Adipocyte (in vitro differentiated cells): ENCODE data around the gene MGAM2.
"Not testable (repeated sequence)": the region's sequence is repeated elsewhere in the genome, so short reads cannot be mapped to it uniquely, and the experiment has no call there.

Experiments used
- DNase-seq: peaks from one replicate; pipeline ENCODE4 v3.0.0-alpha.2; 2015; ENCODE audit warnings: low read depth
- H3K27me3 ChIP-seq: replicated peaks from 2 replicates; pipeline ENCODE4 v1.7.0; 2013; ENCODE audit warnings: mild to moderate bottlenecking, low read length, moderate library complexity; ENCODE audit not compliant: control insufficient read depth, insufficient read depth
- H3K36me3 ChIP-seq: 2 replicates; pipeline ENCODE4 v1.7.0; 2013; ENCODE audit warnings: low read length, mild to moderate bottlenecking, moderate library complexity; ENCODE audit not compliant: control insufficient read depth, insufficient read depth, severe bottlenecking
- H3K4me1 ChIP-seq: 2 replicates; pipeline ENCODE4 v1.7.0; 2013; ENCODE audit warnings: mild to moderate bottlenecking, low read length, moderate library complexity; ENCODE audit not compliant: control insufficient read depth, insufficient read depth
- H3K4me3 ChIP-seq: 2 replicates; pipeline ENCODE4 v1.7.0; 2013; ENCODE audit warnings: mild to moderate bottlenecking, low read length, moderate library complexity
- H3K9ac ChIP-seq: 2 replicates; pipeline ENCODE4 v1.7.0; 2013; ENCODE audit warnings: mild to moderate bottlenecking, low read length, moderate library complexity
- H3K9me3 ChIP-seq: 2 replicates; pipeline ENCODE4 v1.7.0; 2013; ENCODE audit warnings: mild to moderate bottlenecking, low read length, moderate library complexity; ENCODE audit not compliant: control insufficient read depth

The MGAM2 gene

DNA sequence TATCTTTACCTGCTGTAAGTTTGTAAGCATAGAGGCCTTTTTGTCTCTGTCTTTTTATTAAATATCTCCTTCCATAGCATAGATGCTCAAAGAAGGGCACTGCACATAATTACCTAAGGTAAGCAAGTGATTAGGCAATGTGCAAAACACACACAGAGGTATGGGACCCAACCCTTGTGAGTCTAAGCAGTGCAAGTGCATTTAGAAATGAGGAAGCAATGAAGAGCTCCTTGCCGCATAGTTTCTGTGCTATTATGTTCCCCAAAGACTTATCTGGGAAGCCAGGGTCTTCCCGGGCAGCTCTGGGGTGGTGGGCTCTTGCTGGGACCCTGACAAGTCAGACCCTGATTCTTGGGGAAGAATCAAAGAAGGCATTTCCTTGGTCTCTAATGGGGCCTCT, 13.5 kb upstream of the MGAM2 start:
- no peak for DNase-seq
- Histone ChIP-seq H3K36me3 (no peaks in the 10 kb centered on the region), H3K4me3 (no peak overlapping the region), H3K4me1 (no peaks in the 10 kb centered on the region), H3K9ac (no peak overlapping the region), H3K27me3 (no peaks in the 10 kb centered on the region), H3K9me3 (no peaks in the 10 kb centered on the region)

DNA sequence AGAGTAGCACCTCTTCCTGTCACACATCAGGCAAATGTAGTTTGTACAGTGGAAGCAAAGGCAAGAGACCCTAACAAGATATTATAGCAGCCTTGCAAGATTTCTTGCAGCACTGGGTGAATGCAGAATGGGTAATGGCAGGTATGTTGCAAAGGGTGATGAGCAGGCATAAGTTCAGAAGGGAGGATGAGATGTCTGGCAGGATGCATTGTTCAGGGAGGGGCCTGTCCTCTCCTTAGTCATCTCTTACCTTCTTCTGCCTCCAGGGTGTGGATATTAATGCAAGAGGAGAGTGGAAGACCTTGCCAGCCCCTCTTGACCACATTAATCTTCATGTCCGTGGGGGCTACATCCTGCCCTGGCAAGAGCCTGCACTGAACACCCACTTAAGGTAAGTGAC, 12.2 kb upstream of the MGAM2 start:
- H3K9me3 ChIP-seq, DNase-seq, H3K4me3 ChIP-seq, H3K36me3 ChIP-seq, H3K4me1 ChIP-seq, H3K9ac ChIP-seq, H3K27me3 ChIP-seq: not testable (repeated sequence)

- DNase-seq = no peak
- Histone ChIP-seq H3K9me3 (no peaks in the 10 kb centered on the region), H3K4me1 (peaks cover 3% of the 10 kb centered on the region), H3K9ac (no peak overlapping the region), H3K27me3 (no peaks in the 10 kb centered on the region), H3K36me3 (no peaks in the 10 kb centered on the region), H3K4me3 (no peak overlapping the region)
Measured at GRCh38 chr7:142100634-142101033, 10.9 kb upstream of the MGAM2 start.

- not testable (repeated sequence) for H3K9me3 ChIP-seq, DNase-seq, H3K4me3 ChIP-seq, H3K36me3 ChIP-seq, H3K4me1 ChIP-seq, H3K9ac ChIP-seq, H3K27me3 ChIP-seq
Measured at GRCh38 chr7:142101794-142102193, 9.7 kb upstream of the MGAM2 start.

DNA sequence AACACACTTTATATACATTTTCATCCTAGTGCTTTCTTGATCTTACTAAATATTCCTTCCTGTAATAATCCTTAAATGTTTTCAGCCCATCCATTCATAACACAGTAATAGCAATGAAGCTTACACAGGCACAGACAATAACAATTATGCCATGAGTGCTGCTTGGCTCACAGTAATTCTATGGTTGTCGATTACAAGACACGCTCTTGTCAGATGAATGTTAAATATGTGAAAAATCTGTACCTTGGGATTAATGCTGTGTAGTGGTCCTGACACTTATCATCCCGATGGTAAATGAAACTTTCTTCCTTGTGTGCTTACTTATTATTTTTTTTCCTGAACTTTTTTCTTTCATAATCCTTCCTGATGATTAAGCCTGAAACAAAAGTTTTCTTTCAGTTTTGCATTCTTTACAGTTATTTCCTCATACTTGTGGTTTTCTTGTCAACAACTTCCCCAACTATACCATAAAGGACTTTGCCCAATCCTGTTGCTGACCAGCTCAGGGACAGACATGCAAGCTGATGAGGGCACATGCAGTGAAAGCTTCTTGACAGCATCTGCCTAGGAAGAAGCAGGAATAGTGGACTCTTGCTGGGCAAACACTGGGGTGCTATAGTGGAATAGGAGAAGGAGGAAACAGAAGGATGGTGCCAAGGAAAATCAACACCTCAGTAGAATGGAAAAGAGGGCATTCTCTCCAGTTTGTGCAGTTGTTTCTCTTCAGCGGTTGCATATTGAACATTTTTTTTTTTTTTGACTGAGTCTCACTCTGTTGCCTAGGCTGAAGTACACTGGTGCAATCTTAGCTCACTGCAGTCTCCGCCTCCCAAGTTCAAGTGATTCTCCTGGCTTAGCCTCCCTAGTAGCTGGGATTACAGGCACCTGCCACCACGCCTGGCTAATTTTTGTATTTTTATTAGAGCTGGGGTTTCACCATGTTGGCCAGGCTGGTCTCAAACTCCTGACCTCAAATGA, 6.7 kb upstream of the MGAM2 start:
- H3K9me3 ChIP-seq = no peaks in the 10 kb centered on the region
- peaks cover 3% of the 10 kb centered on the region for H3K4me1 ChIP-seq
- no peak overlapping the region for H3K9ac ChIP-seq
- no peaks in the 10 kb centered on the region for H3K27me3 ChIP-seq
- peak; percentile 48 for DNase-seq
- H3K4me3 ChIP-seq = no peak overlapping the region
- no peaks in the 10 kb centered on the region for H3K36me3 ChIP-seq

- Histone ChIP-seq H3K4me1 (peaks cover 3% of the 10 kb centered on the region), H3K9ac (no peak overlapping the region), H3K36me3 (no peaks in the 10 kb centered on the region), H3K4me3 (no peak overlapping the region), H3K9me3 (no peaks in the 10 kb centered on the region), H3K27me3 (peaks cover 3% of the 10 kb centered on the region)
- no peak for DNase-seq
Measured at GRCh38 chr7:142108728-142109505, 2.6 kb upstream of the MGAM2 start.

- Histone ChIP-seq H3K27me3 (peaks cover 3% of the 10 kb centered on the region), H3K4me1 (no peaks in the 10 kb centered on the region), H3K36me3 (no peaks in the 10 kb centered on the region), H3K9ac (no peak overlapping the region), H3K4me3 (no peak overlapping the region), H3K9me3 (no peaks in the 10 kb centered on the region)
- no peak for DNase-seq
Measured at GRCh38 chr7:142110098-142110497, 1.4 kb upstream of the MGAM2 start.

GRCh38 chr7:142110638-142111037, 880 bp upstream of the MGAM2 start:
- Histone ChIP-seq H3K36me3 (no peaks in the 10 kb centered on the region), H3K27me3 (peaks cover 3% of the 10 kb centered on the region), H3K4me3 (no peak overlapping the region), H3K9me3 (no peaks in the 10 kb centered on the region), H3K4me1 (no peaks in the 10 kb centered on the region), H3K9ac (no peak overlapping the region)
- no peak for DNase-seq

DNA sequence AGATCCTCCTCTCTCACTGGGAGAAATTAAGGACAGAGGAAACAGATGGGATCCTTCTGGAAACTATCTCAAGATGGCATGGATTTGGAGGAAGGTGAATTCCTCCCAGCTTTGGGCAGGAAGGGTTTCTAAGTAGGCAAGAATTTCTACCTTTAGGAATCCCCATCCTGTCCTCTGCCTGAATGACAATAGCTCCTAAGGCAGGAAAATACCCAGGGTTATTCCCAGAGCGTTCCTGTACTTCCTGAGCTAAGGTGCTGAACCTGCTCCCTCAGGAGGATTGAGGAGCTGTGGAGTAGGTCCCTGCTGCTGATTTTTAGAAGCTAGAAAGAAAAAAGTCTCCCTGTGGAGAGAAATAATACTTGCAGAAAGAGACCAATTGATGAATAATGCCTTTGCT, 568 bp downstream of the MGAM2 start:
- Histone ChIP-seq H3K4me3 (no peak overlapping the region), H3K9me3 (no peaks in the 10 kb centered on the region), H3K36me3 (no peaks in the 10 kb centered on the region), H3K27me3 (peaks cover 3% of the 10 kb centered on the region), H3K9ac (no peak overlapping the region), H3K4me1 (no peaks in the 10 kb centered on the region)
- no peak for DNase-seq

DNA sequence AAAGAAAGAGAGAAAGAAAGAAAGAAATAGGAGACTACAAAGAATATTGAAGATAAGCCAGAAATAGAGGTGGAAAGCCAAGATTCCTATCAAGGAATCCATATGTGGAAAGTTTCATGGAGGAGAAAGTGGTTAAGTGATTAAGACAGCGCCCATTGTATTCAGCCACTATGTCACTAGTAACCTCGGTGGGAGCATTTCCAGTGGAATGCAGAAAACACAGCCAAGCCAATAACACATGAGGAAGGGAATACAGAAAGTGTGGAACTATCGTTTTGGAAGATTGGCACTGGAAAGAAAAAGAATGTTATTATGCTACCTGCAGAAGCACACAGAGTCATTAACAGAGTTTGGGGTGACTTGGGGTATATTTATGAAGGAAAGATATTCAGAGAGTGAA, 2.7 kb downstream of the MGAM2 start:
- DNase-seq = no peak
- Histone ChIP-seq H3K36me3 (no peaks in the 10 kb centered on the region), H3K9ac (no peak overlapping the region), H3K4me3 (no peak overlapping the region), H3K27me3 (peaks cover 3% of the 10 kb centered on the region), H3K9me3 (no peaks in the 10 kb centered on the region), H3K4me1 (no peaks in the 10 kb centered on the region)

- DNase-seq = no peak
- Histone ChIP-seq H3K4me3 (no peak overlapping the region), H3K9me3 (no peaks in the 10 kb centered on the region), H3K36me3 (no peaks in the 10 kb centered on the region), H3K9ac (no peak overlapping the region), H3K4me1 (no peaks in the 10 kb centered on the region), H3K27me3 (no peaks in the 10 kb centered on the region)
Measured at GRCh38 chr7:142120524-142120923, 9.0 kb downstream of the MGAM2 start.
